Nephron progenitor cell (in vitro differentiated cells): ENCODE data around the gene MAEA.

ENCODE experiments used
- DNase-seq: peaks from one replicate; pipeline ENCODE4 v3.0.0; 2021
- H3K27ac Mint-ChIP-seq: 2 replicates; pipeline ENCODE4 v1.8.0; 2021; ENCODE audit warnings: mild to moderate bottlenecking, moderate library complexity, mixed read lengths
- H3K27me3 Mint-ChIP-seq: 2 replicates; pipeline ENCODE4 v1.8.0; 2021; ENCODE audit warnings: mild to moderate bottlenecking, low read depth, mixed read lengths; ENCODE audit not compliant: poor library complexity
- H3K36me3 Mint-ChIP-seq: 2 replicates; pipeline ENCODE4 v1.8.0; 2021; ENCODE audit warnings: low read depth, mixed read lengths
- H3K4me1 Mint-ChIP-seq: 2 replicates; pipeline ENCODE4 v1.8.0; 2021; ENCODE audit warnings: mixed read lengths
- H3K4me3 Mint-ChIP-seq: 2 replicates; pipeline ENCODE4 v1.8.0; 2021; ENCODE audit warnings: mild to moderate bottlenecking, moderate library complexity, mixed read lengths
- H3K9me3 Mint-ChIP-seq: 2 replicates; pipeline ENCODE4 v1.8.0; 2021; ENCODE audit warnings: mild to moderate bottlenecking, moderate library complexity, mixed read lengths
- TF ChIP-seq, protein P1 (sequence below): fragments of 200-600 bp; sonication (generic); IDR thresholded peaks from 2 replicates; pipeline ENCODE4 v1.5.0; 2021; ENCODE audit warnings: antibody characterized with exemption

The MAEA gene

DNA sequence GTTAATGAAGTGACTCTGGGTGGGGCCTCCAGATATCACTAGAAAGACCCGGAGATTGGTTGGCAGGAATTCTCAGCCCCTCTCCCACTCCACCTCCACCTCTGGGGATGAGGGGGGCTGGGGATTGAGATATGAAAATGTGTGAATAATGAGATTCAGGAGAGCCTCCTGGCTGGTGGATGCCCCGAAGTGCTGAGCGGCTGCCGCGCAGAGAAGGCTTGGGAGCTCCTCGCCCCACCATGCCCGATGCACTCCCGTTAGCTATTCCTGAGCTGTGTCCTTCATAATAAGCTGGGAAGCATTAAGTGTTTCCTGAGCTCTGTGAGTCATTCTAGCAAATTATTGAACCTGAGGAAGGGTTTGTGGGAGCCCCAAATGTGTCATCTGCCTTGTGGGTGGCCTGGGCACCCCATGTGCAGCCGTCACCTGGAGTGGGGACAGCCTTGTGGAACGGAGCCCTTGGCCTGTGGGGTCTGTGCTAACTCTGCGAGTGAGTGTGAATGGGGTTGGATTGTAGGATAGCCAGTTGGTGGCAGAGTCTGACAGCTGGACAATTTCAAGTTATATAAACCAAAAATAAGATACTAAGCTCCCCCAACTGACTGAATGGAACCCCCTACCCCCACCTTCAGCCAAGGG is 4.4 kb upstream of the MAEA start:
- Mint-ChIP-seq H3K9me3 (peaks cover 39% of the 10 kb centered on the region), H3K27me3 (peaks cover 29% of the 10 kb centered on the region), H3K27ac (no peak overlapping the region), H3K4me3 (no peak overlapping the region), H3K36me3 (peaks cover 5% of the 10 kb centered on the region), H3K4me1 (peaks cover 10% of the 10 kb centered on the region)
- no peak for DNase-seq
- TF ChIP-seq, protein P1, sequence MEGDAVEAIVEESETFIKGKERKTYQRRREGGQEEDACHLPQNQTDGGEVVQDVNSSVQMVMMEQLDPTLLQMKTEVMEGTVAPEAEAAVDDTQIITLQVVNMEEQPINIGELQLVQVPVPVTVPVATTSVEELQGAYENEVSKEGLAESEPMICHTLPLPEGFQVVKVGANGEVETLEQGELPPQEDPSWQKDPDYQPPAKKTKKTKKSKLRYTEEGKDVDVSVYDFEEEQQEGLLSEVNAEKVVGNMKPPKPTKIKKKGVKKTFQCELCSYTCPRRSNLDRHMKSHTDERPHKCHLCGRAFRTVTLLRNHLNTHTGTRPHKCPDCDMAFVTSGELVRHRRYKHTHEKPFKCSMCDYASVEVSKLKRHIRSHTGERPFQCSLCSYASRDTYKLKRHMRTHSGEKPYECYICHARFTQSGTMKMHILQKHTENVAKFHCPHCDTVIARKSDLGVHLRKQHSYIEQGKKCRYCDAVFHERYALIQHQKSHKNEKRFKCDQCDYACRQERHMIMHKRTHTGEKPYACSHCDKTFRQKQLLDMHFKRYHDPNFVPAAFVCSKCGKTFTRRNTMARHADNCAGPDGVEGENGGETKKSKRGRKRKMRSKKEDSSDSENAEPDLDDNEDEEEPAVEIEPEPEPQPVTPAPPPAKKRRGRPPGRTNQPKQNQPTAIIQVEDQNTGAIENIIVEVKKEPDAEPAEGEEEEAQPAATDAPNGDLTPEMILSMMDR = no peak

DNA sequence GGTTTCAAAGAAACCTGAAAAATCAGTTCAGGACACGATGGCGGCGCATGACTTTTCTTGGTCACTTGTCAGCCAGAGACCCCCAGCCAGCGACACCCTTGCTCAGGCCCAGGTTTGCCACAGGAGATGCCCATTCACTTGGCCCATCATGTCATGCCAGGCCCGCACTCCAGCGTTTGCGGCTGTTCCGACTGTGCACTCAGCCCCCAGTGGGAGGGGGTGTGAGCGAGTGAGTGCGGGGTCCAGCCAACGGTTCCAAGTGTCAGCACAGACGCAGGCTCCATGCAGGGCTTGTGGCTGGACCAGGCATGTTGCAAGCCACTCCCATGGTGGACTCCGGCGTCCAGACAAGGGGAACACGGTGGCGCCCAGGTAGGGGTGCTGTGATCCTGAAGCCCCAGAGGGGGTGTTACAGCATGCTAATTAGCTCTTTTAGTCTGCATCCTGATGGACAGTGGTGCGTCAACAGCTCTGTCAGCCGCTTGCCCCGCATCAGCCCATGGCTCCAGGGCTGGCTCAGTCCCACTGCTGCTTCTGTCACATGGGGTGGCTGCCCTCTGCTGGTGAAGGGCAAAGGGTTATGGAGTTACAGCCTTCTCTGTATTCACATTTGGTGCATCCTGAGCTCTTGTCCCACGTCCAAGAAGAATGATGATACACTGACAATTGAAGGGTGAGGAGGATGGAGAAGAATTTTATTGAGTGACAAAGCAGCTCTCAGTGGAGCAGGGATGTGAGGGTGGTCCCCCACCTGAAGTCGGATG is 3.7 kb upstream of the MAEA start:
- H3K27ac Mint-ChIP-seq = no peak overlapping the region
- no peak overlapping the region for H3K4me3 Mint-ChIP-seq

DNA sequence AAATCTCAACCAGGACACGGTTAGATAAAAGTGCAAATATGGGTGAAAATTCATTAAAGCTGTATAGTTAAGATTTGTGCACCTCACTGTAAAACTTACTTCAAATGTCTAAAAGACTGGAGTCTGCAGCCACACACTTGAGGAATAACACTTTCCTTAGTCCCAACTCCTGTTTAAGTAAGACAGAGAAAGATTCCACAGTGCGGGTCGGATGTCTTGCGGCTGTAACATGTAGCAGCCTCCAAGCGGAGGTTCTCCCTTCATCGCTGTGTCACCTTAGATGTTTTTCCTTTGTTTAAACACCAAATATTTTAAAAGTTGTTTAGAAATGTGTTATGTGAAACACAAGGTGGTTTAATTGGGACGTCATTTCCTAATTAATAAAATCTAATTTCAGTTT is 905 bp upstream of the MAEA start:
- TF ChIP-seq, protein P1 = no peak
- Mint-ChIP-seq H3K9me3 (peaks cover 26% of the 10 kb centered on the region), H3K27me3 (peaks cover 13% of the 10 kb centered on the region), H3K4me1 (peaks cover 37% of the 10 kb centered on the region), H3K4me3 (peak overlapping the region; percentile 97), H3K27ac (peak overlapping the region; percentile 96), H3K36me3 (peaks cover 5% of the 10 kb centered on the region)
- no peak for DNase-seq

More for the DNA sequence above, 3.7 kb upstream of the MAEA start:
- DNase-seq = no peak
- Mint-ChIP-seq H3K27me3 (peaks cover 23% of the 10 kb centered on the region), H3K9me3 (peaks cover 35% of the 10 kb centered on the region), H3K36me3 (peaks cover 5% of the 10 kb centered on the region), H3K4me1 (peaks cover 17% of the 10 kb centered on the region)
- TF ChIP-seq, protein P1 = no peak

DNA sequence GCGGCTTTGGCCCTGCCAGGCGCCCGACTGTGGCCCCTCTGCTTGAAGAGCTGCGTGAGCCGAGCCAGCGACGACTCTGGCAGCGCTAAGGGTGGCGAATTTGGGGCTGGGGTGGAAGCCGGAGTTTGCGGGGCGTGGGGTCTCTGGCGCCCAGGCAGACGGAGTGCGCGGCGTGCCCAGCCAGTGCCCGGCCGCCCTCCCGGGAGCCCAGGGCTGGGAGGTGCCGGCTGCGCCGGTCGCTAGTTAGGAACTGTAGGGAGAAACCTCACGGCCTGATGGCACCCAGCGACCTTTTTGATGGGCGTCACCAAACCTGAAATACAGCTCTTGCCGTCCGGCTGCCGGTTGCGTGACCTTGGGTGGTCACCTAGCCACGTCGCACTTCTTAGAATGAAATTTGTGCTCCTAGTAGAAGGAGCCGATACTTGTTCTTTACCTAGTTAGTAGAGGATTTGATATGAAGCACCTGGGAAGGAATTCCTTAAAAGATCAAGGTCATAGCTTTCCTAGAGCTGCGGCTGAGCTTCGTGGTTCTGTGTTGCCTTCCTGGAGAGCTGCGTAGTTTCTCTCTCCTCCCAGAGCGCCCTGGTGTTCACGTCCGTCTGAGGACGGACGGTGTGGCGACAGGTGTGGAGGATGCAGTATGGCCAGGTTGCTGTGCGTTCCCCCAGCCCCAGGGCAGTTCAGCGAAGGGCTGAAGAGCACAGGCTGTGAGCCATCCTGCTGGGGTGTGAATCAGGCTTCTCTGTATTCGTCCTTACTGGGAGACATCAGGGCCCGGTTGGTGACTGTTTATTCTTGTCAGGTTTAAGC is 680 bp downstream of the MAEA start:
- DNase-seq = peak; percentile 40
- TF ChIP-seq, protein P1 = no peak
- H3K27ac Mint-ChIP-seq = peak overlapping the region; percentile 87
- peaks cover 5% of the 10 kb centered on the region for H3K36me3 Mint-ChIP-seq
- peaks cover 43% of the 10 kb centered on the region for H3K4me1 Mint-ChIP-seq
- H3K4me3 Mint-ChIP-seq = peak overlapping the region; percentile 97
- H3K9me3 Mint-ChIP-seq = peaks cover 14% of the 10 kb centered on the region
- H3K27me3 Mint-ChIP-seq = peaks cover 9% of the 10 kb centered on the region

DNA sequence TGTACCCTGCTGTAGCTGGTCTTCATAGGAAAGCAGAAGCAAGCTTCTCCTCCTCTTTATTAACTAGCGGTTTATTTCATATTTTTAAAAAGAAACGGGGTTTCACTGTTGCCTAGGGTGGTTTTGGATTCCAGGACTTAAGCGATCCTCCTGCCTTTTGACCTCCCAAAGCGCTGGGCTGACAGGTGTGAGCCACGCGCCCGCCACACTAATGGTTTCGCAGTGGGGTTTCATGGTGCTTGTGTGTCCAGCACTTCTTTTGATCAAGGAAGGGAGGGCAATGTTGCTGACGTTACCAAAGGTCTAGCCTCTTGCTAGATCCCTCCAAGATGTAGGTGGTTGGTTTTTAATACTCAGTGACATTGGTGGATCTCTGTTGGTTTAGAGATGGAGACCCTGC is 1.4 kb downstream of the MAEA start:
- peak overlapping the region; percentile 97 for H3K4me3 Mint-ChIP-seq
- H3K27me3 Mint-ChIP-seq = peaks cover 9% of the 10 kb centered on the region
- H3K4me1 Mint-ChIP-seq = peaks cover 43% of the 10 kb centered on the region
- no peak for DNase-seq
- no peak overlapping the region for H3K27ac Mint-ChIP-seq
- TF ChIP-seq, protein P1 = no peak
- peaks cover 4% of the 10 kb centered on the region for H3K36me3 Mint-ChIP-seq
- peaks cover 10% of the 10 kb centered on the region for H3K9me3 Mint-ChIP-seq
